Esophagus muscularis mucosa (tissue), 3 donors: Measurements from ENCODE around the gene SLC36A1.

ENCODE experiments used
- CTCF ChIP-seq, 3 experiments: fragments of 200-600 bp in 2 of 3; fragments of 450-650 bp in 1 of 3; sonication (generic) in 2 of 3; IDR thresholded peaks; one replicate each; pipeline ENCODE4 v1.5.1; 2017 to 2019; ENCODE audit warnings: antibody characterized with exemption in 3 of 3, mild to moderate bottlenecking in 2 of 3, moderate library complexity in 1 of 3
- POLR2AphosphoS5 ChIP-seq, 2 donors: sonication (generic); formaldehyde crosslinking; IDR thresholded peaks; one replicate each; pipeline ENCODE4 v1.6.1; 2017; ENCODE audit warnings: antibody characterized with exemption in 2 of 2

- TF ChIP-seq CTCF (IDR thresholded peaks at IDR 0.05) (no peak), POLR2AphosphoS5 (IDR thresholded peaks at IDR 0.05) (no peak)
Observed at GRCh38 chr5:151483176-151483575, 35.8 kb downstream of the SLC36A1 start.
